GM18907 (cell line): ENCODE results near the gene XRCC6.
"Not testable (repeated sequence)": the region's sequence is repeated elsewhere in the genome, so short reads cannot be mapped to it uniquely, and the experiment has no call there.

Source experiments
- ATAC-seq: cut with Tn5 transposase; IDR thresholded peaks from one replicate; pipeline ENCODE4 v1.9.1; 2021; ENCODE audit warnings: mild to moderate bottlenecking, moderate library complexity; ENCODE audit not compliant: unreplicated experiment

XRCC6 gene

DNA sequence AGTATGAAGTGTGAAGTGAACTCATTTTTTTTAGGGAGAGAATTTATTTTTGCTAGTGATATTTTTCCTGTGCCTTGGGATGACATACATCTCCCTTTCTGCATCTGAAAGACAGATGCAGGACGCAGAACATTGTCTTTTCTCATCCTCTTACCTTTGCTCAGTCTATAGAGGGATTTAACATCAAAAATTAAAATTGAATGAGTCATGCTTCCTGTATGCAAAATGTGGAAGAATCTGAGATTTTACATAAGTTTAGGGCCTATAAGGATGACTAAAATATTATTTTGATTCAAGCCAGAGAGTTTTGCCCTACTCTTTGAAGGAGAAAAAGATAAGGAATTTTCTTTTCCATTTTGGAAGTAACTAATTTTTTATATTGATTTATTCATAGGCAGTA lies 27.3 kb downstream of the XRCC6 start:
- no peak for ATAC-seq

DNA sequence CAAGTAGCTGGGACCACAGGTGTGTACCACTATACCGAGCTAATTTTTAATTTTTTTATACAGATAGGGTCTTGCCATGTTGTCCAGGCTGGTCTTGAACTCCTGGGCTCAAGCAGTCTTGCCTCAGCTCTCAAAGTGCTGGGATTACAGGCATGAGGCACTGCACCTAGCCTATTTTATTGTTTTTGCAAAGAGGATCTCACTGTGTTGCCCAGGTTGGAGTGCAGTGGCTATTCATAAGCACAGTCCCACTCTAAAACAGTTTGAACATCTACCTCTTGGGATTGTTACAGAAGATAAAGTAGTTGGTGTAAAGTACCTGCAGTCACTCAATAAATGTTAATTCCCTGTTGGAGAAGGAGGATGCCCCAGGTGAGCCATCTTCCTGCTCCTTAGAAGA lies 29.1 kb downstream of the XRCC6 start:
- no peak for ATAC-seq

DNA sequence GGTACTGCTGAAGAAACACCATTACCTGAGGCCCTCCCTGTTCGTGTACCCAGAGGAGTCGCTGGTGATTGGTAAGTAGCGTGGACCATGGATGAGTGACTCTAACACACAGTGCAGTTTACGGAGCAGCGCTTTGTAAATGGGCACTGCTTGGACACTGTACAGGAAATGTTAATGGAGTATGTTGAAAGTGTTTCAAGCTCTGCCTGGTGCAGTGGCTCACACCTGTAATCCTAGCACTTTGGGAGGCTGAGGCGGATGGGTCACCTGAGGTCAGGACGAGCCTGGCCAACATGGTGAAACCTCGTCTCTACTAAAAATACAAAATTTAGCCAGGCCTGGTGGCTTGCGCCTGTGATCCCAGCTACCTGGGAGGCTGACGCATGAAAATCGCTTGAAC lies 29.7 kb downstream of the XRCC6 start:
- ATAC-seq: no peak

DNA sequence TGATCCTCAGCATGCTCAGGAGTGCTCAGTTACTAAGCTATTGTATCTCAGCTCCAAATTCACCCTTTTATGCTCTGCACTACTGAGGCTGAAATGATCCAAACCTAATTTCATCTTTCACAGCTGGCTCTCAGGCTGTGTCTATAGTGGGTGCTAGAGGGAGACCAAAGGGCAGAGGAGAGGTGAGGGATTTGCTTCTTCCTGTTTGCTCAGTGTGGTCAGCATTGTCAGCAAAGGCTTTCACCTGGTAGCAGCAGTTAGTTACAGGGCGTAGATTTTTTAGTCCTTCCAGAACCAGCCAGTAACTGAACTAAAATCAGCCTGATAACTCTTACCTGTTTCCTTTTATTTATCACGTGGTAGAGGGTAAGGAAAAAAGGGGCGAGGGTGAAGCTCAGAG lies 33.2 kb downstream of the XRCC6 start:
- ATAC-seq: no peak

DNA sequence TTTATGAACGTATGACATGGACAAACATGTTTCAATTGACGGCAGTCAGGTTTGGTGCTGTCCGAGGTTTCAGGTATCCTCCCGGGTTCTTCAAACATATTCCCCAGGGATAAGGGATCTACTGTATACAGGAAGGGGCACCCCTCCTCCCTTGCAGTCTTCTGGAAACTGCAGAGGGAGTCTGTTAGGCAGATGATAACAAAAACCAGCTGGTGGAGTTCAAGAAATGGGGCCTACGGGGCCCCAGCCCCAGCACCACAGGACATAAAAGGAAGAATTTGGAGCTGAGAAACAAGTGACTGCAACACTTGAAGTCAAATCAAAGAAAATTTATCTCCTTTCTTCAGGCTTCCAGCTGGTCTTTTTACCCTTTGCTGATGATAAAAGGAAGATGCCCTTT lies 35.5 kb downstream of the XRCC6 start:
- no peak for ATAC-seq

DNA sequence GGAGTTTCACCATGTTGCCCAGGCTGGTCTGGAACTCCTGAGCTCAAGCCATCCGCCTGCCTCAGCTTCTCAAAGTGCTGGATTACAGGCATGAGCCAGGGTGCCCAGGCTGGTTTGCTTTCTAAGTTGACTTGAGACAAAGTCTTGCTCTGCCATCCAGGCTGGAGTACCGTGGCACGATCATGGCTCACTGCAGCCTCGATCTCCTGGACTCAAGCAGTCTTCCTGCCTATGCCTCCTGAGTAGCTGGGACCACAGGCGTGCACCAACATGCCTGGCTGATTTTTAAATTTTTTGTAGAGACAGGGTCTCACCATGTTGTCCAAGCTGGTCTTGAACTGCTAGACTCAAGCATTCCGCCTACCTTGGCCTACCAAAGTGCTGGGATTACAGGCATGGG lies 36.6 kb downstream of the XRCC6 start:
- no peak for ATAC-seq

DNA sequence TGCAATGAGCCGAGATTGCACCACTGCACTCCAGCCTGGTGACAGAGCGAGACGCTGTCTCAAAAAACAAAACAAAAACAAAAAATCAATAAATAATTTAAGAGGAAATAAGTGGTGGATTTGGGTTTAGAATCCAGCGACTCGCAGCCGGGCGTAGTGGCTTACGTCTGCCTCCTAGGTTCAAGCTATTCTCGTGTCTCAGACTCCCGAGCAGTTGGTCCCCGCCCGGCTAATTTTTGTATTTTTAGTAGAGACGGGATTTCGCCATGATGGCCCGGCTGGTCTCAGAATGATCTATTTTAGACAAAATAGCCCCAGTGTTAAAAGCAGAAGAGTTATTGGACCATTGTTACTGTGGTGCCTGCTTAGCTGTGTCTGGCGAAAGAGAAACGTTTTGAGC lies 37.8 kb downstream of the XRCC6 start:
- no peak for ATAC-seq

DNA sequence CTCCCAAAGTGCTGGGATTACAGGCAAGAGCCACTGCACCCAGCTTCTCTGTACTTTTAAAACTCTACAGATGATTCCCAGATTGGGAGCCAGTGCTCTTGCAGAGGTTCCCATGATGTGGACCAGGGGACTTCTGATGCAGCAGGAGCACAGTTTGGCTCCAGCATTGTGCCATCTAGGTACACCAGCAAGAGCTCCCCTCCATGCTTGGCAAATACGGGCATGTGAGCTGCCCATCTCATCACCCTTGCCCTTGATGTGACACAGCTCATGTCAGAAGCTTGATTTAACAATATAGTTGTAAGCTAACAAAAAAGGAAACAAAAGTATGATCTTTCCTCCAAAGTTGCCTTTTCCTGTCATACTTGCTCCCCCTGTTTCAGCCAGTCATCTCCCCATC lies 38.8 kb downstream of the XRCC6 start:
- ATAC-seq: no peak

DNA sequence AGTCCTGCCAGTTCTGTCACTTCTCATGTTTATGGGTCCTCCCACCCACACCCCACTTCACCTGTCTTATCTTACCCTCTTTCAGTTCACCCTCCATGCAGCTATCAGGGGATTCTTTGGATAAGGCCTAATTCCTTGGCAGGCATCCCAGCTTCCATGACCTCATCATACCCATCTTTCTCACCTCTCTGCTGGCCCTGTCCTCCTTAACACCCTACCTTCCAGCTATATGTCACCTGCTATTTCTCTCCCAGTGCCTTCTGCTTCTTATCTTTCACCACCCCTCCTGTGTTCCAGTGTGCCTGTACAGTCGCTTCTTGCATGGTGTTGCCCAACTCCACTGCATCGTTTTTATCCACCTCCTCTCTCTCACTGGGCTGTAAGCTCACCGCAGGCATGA lies 39.3 kb downstream of the XRCC6 start:
- ATAC-seq: no peak

DNA sequence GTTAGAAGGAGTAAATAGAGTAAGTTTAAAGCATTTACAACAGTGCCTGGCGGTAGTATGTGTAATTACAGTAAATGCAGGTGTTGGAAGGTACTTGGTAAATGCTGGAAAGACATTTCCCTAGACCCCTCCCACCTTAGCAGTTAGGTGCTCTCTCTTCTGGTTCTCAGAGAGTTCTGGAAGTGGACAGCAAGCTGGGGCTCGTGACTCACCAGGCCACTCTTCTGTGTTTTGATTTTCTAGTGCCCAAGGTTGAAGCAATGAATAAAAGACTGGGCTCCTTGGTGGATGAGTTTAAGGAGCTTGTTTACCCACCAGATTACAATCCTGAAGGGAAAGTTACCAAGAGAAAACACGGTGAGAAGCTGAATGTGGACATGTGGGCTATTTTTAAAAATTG lies 40.0 kb downstream of the XRCC6 start:
- ATAC-seq: no peak

DNA sequence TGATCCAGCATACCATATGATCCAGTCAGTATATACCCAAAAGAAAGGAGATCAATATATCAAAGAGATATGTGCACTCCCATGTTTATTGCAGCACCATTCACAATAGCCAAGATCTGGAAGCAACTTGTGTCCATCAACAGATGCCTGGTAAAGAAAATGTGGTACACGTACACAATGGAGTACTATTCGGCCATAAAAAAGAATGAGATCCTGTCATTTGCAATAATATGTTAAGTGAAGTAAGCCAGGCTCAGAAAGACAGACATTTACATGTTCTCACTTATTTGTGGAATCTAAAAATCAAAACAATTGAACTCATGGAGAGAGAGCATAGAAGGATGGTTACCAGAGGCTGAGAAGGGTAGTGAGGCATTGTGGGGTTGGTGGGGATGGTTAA lies 40.6 kb downstream of the XRCC6 start:
- no peak for ATAC-seq

DNA sequence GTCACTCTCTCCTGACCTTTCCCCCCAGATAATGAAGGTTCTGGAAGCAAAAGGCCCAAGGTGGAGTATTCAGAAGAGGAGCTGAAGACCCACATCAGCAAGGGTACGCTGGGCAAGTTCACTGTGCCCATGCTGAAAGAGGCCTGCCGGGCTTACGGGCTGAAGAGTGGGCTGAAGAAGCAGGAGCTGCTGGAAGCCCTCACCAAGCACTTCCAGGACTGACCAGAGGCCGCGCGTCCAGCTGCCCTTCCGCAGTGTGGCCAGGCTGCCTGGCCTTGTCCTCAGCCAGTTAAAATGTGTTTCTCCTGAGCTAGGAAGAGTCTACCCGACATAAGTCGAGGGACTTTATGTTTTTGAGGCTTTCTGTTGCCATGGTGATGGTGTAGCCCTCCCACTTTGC lies 42.5 kb downstream of the XRCC6 start:
- not testable (repeated sequence) for ATAC-seq

DNA sequence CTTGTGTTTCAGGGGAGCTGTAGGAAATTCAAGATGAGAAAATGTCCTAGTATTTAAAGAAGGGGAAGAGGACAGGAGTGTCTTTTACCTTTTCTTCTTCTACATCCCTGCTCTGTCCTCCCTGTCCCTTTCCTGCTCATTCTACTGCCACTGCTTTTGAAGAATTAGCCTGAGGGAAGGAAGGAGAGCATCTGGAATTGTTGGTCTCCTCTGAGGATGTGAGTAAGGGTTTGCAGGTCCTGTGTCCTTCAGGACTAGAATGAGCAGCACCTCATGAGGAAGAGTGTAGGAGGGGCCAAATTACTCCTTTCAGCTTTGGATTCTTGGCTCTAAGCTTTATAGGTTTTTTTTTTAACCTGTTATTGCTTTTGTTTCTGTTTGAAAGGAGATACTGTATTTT lies 43.4 kb downstream of the XRCC6 start:
- ATAC-seq: no peak

DNA sequence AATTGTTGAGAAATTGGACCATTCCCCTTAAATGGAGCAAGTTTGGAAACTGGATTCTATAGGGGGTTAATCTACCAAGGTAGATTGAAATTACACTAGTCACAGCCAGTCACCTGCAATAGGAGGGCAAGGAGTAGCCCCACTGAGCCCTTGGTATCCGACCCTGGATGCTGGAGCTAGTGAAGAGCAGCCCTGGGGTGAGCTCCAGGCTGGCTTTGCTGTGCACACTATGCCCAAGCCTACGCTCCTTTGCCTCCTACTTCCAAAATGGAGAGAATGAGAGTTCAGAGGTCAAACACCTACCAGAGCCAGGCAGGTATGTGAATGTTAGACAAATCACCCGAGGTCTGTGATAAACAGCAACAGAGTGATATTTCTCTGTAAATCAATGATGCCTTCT lies 43.9 kb downstream of the XRCC6 start:
- no peak for ATAC-seq

DNA sequence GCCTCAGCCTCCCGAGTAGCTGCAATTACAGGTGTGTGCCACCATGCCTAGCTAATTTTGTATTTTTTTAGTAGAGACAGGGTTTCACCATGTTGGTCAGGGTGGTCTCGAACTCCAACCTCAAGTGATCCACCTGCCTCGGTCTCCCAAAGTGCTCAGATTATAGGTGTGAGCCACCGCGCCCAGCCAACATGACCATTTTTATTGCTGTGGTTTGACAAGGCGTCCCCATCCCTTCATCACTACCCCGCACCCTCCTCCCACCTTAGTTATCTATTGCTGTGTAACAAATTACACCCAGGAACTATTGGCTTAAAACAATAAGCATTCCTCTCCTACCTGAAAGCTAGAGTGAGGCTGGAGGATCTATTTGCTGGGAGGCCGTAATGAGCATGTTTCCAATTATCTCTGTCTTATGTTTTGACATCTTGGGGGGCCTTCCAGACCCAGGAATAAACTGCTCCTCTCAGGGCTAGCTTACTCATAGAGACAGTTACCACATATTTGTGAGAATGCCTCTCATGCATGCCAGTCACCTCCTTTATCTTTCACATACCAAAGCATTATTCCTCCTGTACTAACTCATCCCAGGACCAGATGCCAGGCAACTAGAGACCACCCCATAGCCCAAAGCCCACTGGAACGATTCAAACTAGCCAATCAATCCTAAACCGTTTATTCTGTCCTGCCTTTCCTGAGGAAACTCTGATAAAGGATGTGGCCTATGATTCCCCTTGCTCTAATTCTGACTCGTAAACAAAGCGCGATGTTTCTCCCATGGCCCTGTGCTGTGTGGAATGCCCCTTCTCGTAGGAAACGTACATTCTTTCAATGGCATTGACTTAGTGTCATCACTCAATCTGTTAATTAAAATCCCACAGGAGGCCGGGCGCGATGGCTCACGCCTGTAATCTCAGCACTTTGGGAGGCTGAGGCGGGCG lies 48.1 kb downstream of the XRCC6 start:
- ATAC-seq: no peak

DNA sequence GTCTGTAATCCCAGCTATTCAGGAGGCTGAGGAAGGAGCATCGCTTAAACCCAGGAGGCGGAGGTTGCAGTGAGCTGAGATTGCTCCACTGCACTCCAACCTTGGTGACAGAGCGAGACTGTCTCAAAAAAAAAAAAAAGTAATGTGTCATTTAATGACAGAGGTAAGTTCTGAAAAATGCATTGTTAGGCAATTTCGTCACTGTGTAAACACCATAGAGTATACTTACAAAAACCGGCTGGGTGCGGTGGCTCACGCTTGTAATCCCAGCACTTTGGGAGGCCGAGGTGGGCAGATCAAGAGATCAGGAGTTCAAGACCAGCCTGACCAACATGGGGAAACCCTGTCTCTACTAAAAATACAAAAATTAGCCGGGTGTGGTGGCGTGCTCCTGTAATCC lies 51.0 kb downstream of the XRCC6 start:
- ATAC-seq: not testable (repeated sequence)

DNA sequence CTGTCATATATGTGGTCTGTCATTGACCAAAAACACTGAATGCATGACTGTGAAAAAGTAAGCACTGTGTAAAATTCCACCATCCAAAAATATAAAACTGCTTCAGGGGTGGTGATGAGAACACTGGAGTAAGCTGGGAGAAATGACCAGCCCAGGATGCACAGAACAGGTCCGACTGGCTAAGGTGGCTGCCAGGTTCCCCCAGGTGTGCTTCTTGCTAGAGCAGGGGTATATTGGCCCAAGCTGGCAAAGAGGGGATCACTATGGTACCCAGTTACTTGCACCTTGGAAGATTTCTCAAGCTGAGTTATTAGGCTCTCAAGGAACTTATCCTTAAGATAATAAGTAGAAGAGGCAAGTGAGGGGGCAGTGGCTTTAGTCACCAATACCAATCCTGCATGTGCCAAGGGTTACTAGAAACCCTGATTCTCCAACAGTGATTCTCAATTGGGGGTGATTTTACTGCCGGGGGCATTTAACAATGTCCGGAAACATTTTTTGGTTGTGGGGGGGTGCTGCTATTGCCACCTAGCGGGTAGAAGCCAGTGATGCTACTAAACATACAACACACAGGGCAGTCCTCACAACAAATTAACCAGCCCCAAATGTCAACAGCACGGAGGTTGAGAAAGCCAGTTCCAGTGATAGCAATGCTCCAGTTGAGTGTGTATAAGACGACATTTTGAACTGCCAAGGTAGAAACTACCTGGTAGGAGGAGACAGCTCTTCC lies 51.9 kb downstream of the XRCC6 start:
- no peak for ATAC-seq

DNA sequence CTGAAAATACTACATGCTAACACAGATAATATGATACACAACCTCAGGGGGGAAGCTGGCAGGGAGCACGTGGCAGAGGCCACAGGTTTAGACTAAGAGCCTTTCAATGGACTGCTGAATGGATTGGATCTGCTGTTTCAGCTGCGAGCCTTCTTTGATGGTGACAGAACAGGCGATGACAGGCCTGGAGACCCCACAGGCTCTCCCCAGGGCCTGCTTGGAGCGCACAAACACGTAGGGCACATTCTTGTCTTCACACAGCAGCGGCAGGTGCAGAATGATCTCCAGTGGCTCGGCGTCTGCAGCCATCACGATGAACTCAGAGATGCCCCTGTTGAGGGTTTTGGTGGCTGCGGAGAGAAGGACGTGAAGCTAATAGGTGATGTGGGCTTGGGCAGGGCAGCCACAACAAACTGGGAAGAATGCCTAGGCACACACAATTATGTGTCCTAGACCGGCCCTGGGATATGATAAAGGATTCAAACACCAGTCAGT lies 53.8 kb downstream of the XRCC6 start:
- no peak for ATAC-seq

DNA sequence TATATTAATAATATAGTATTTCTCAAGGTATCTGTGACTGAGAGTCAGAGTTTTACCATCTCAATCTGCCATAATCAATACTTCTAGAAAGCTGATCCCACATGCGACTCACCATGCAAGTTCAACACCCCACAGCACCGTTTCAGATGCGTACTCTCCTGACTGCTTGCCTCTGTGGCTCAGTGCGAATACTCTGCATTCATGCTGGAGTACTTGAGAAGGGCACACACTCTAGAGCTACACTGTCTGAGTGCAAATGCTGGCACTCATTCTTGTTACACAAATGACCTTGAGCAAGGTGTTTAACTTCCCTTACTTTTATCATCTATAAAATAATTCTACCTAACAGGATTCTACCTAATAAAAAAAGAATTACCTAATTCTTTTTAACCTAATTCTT lies 55.0 kb downstream of the XRCC6 start:
- ATAC-seq: no peak

DNA sequence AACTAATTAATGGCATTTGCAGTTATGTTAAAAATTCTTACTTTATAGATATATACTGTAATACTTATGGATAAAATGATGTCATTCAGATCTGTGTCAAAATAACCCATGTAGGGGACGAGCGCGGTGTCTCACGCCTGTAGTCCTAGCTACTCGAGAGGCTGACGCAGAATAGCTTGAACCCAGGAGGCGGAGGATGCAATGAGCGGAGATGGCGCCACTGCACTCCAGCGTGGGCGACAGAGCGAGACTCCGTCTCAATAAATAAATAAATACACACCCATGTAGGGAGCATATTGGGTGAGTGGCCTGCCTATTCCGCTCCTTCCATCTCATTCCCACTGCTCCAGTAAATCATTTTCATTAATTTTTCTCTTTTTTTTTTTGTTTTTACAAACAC lies 60.5 kb downstream of the XRCC6 start:
- ATAC-seq: no peak

DNA sequence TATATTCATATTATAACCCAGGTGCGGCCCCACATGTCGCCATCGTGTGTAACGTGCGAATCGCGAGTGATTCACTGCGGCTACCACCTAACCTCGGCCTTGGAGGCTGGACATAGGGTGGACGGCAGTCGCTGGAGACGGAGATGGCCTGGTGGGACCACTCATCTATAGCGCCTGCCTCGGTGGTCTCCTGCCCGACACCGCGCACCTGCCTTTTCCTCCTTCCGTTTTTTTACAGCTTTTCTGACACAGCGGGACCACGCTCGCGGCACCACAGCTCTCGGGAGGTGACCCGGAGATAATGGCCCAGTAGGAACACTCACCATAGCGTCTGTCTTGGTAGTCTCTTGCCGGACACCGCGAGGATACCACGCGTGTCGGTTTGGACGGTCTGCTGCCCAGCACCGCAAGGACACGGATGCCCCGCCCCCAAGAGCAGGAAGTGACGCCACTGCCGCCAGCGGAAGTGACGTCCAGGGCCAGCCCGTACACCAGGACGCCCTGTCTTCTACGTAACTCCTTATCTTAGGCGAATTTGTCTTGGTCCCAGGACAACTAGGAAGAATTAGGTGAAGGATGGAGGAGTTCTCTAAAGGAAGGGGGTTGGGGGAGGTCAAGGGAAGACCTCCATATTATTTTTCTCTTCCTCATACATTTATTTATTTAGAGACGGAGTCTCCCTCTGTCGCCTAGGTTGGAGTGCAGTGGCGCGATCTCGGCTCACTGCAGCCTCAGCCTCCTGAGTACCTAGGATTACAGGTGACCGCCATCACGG lies 61.1 kb downstream of the XRCC6 start:
- ATAC-seq: peak; percentile 70
